H1 (cell line): Measurements from ENCODE around the gene PPP1R13B. TPM values are rescaled to one million over a fixed set of nuclear protein-coding genes. Genes with fewer than 3 reads are reported as not detected.

ENCODE experiments used
- KDM1A ChIP-seq: fragments of 200-600, 300-600 bp; sonication (generic); IDR thresholded peaks from 2 replicates; pipeline ENCODE4 v1.7.1; 2016; ENCODE audit warnings: mild to moderate bottlenecking, low read length, borderline replicate concordance
- YY1 ChIP-seq: IDR thresholded peaks from 2 replicates; pipeline ENCODE4 v1.6.1; 2011; ENCODE audit warnings: low read depth, mild to moderate bottlenecking, low read length
- polyA plus RNA-seq, 7 experiments: library from polyadenylated mRNA; depleted of rRNA in 3 of 7; stranded (reverse) in 5 of 7; unstranded in 2 of 7; fragments of >200 nt in 5 of 7; fragments of 200-250 nt in 2 of 7; gene quantifications; 1 replicate in 5 of 7; 2 replicates in 1 of 7; 4 replicates in 1 of 7; pipeline versions ENCODE4 v1.2.1 to v1.2.3, GENCODE V29; 2011 to 2013; ENCODE audit warnings: missing spikeins in 2 of 7, mixed read lengths in 2 of 7
- total RNA-seq: library from RNA; stranded (reverse); fragmentation: NEBNext Ultra II Directional; extraction: Animal tissue kit (Norgen Biotek cat#: 25700); gene quantifications from 2 replicates; pipeline ENCODE4 v1.2.1, GENCODE V29; 2021

Gene PPP1R13B
- total and polyA plus RNA-seq, 2 of the 8 experiments (the other 6 are each of a cell fraction or from before 2014, with no cell fraction given), result 2.6 to 8.9 TPM

GRCh38 chr14:103762036-103762435 is 85.3 kb downstream of the PPP1R13B start (continued):
- TF ChIP-seq YY1 (no peak), KDM1A (no peak)
